Fibroblast of skin of right biceps (primary cell): ENCODE data around the gene VEPH1.
A peak's percentile ranks its signal among the peaks of the same experiment; 100 is the strongest.

ENCODE experiments used
- DNase-seq: peaks from one replicate; pipeline ENCODE4 v3.0.0-alpha.2; 2013

VEPH1 gene

DNA sequence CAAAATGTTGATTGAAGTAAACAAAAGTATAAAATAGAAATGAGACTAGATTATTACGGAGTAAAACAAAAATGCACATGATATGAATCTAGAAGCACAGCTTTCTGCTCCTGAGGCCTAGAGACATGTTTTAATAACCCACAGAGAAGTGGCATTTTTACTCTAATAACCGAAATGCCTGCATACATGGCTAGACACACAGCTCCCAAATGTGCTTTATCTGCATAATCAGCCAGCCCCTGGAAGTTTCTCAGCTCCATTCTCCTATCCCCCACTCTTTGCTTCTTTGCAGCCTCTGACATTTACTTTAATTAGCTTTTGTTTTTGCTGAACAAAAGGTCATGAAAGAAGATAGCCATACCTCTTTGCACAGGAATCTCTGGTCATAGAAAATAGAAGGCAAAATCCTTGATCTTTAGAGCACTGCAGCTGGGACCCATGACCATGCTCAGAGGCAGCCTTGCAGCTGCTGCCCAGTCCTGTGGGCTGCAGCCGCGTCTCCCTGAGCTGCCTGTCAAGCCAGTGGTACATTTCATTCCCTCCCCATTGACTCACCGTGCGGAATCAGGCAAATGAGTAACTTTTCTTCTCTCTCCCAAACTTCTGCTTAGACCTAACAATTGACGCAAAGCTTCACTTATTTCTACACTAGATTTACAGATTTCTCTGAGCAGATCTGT, at the start of gene VEPH1:
Gene VEPH1, minus strand, starts transcription at position 501 of the 680 bp plus-strand sequence. CDS start 8,067 bp downstream, outside the sequence.
- DNase-seq, result peak; percentile 54

- no peak for DNase-seq
These were observed 48.7 kb upstream of the VEPH1 start for GRCh38 chr3:157551961-157552360.

GRCh38 chr3:157549498-157549897, 46.3 kb upstream of the VEPH1 start:
- DNase-seq, result no peak

DNA sequence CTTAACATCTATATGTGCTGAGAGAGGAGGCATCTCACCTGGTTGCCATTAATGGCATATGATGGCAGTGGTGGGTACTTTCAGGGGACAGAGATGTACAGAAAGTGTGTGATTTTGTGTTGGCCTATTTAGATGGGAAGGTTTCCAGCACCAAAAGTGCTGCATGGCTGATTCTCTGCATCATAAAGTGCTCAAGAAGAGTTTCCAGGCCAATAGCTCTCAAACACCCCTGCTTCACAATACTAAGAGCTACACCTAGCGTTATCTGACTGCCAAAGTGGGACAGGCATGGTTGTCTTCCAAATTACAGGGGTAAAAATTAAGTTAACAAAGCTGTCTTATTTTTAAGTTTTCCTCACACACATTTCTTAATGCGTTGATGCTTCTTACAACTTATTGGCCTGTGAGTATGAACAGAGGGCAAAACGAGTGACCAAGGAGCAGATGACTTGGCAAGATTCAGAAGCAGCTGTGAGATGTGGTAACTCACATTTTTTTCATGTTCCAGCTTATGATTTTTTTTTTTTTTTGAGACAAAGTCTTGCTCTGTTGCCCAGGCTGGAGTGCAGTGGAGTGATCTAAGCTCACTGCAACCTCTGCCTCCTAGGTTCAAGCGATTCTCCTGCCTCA, 41.4 kb upstream of the VEPH1 start:
- no peak for DNase-seq

DNA sequence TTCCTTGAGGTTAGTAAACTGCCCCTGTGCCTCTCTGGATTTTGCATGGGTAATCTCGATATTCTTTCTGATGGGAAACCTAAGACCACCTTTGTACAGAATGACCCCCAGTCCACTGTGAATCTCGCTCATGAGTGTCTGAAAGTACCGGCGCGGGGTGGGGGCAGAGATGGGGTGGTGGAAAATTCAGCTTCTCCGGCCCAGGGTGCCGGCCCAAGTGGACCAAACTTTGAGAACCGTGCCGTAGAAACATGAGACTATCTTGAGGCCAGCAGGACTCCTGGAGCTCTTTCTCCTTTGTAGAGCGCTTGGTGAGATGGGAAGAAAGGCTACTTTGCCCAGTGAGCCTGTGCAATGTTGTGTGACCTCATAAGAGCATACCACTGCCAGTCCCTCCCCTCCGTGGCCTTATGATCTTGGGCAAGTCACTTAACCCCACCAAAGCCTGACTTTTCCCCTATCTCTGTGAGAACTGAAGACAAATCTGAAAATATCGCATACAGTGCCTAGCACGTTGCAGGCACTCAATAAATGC, 40.4 kb upstream of the VEPH1 start:
- no peak for DNase-seq

DNA sequence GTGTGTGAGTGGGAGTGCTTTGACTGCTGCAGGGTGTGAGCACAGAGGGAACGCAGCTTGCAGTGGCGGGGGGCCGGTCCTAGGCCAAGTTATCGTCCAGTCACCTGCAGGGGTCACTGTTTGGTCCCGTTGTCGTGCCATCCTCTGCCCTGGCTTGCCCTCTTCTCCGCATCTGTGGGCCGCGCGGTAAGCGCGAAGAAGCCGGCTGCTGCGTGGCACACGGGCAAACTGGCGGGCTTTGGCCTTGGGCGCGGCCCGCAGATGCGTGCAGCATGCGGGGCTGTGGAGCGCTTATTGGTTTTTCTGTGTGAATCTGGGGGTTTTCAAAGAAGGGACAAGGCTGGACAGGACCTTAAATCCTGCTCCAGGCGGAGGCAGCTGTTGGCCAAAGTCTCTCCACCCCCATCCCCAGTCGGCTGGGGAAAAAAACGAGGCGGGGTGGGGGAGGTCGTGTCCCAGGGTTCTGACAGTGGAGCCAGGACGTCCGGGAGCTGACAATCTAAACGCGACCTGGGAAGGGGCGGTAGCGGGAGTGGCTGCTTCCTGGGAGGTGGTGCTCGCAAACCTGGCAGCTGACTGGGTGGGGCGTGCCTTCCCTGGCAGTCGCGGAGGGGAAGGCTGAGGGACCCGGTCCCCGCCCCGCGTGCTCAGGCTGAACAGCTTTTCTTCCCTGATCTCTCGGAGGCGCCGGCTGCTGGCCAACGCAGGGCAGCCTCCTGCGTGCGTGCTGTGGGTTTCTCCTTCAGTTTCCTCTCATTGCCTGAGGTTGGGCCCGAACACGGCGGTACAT, 39.7 kb upstream of the VEPH1 start:
- DNase-seq, result peak; percentile 79

GRCh38 chr3:157541506-157542236, 38.5 kb upstream of the VEPH1 start:
- no peak for DNase-seq

DNA sequence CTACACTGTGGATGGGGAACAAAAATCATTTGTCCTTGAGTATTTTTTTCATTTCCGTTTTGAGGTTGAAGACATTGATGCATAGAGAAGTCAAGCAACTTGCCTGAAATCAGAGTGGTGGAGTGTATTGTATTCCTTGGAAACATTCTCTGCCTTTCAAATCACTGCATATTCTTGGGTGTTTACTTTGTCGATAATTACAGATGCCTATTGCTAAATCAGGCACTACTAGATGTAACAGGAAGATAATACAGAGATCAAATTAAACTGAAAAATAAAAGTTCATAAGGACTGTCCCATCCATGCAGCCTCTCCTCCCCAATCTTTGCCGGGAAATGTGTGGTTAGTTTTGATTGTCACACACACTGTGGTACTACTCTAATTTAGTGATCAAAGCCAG, 37.4 kb upstream of the VEPH1 start:
- no peak for DNase-seq

- no peak for DNase-seq
These were observed 32.5 kb upstream of the VEPH1 start for GRCh38 chr3:157535667-157536066.

- DNase-seq, result no peak
These were observed 31.5 kb upstream of the VEPH1 start for GRCh38 chr3:157534725-157535161.

DNA sequence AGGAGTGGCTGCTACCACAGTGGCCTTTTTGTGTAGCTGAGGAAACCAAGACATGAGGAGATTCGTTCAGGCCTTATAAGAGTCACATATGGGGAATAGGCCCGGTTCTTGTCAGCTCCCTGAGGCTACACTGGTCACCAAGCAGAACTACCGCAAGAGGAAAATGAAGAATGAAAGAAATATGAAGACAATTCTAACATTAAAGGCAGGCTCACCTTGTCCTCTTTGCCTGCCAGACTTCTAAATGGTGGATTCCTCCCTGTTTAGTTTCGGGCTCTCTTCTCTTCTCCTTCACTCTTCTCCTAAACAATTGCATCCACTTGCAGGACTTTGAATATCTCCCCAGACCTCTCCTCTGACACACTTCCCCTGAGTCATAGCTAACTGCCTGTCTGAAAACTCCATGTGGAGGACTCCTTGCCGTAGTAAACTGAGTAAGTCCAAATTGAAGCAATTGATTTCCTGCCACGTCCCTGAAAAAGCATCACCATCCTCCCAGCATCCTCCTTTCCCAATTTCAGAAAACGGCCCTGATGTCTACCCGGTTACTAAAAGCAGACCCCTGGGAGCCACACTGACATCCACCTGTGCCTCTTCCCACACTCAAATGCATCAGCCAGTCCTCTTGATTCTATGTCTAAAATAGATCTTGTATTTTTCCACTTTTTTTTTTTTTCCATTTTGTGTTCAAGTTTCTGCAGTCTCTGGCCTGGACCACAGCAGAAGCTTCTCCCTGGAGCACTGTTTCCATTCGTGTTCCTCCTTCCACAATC, 30.3 kb upstream of the VEPH1 start:
- peak; percentile 92 for DNase-seq

GRCh38 chr3:157532529-157533297, 29.5 kb upstream of the VEPH1 start:
- peak; percentile 94 for DNase-seq

GRCh38 chr3:157531771-157532170, 28.6 kb upstream of the VEPH1 start:
- DNase-seq, result peak; percentile 46

DNA sequence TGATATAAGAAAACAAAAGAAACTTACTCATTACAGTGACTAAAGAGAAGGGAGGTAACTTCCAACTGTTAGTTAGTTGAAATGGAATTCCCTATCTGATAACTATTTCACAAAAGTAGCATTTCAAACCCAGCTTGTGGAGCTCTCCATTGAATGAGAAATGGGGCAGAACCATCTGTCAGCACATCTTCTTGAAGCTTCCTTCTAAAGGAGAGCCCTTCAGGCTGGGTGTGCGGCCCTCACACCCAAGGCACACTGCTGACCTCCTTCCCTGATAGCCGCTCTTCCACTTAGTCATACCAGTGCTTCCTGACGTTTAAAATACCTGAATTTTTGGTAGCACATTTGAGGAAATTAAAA, 28.1 kb upstream of the VEPH1 start:
- DNase-seq, result peak; percentile 61

DNA sequence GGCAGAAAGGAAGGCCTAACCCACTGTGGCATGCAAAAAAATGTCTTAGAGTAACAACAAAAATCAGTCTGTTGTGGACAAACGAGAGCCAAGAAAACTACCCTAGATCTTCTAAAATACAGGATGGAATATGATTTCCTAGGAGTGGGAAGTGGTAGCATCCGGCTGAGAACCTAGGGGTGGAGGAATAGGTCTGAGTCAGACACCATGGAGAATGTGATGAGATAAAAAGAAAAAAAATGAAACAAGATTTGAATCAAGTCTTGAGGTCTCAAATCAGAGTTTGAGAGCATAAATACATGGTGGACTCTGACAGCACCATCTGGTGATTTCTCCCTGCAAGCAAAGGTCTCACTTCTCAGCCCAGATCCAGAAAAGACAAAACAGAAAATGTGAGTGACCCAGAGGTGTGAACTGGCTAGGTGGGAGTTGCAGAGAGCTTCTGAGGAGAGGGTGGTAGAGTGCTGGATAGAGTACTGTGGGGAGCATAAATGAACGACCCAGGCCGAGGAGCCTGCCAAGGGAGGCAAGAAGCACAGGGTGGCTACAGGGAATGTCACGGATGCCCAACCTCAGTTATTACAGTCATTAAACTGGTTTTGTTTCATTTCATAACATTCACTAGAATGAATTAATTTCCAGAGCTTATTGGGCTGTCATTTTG, 27.6 kb upstream of the VEPH1 start:
- peak; percentile 66 for DNase-seq

GRCh38 chr3:157529751-157530150, 26.5 kb upstream of the VEPH1 start:
- no peak for DNase-seq

GRCh38 chr3:157529085-157529484, 25.9 kb upstream of the VEPH1 start:
- DNase-seq, result no peak

DNA sequence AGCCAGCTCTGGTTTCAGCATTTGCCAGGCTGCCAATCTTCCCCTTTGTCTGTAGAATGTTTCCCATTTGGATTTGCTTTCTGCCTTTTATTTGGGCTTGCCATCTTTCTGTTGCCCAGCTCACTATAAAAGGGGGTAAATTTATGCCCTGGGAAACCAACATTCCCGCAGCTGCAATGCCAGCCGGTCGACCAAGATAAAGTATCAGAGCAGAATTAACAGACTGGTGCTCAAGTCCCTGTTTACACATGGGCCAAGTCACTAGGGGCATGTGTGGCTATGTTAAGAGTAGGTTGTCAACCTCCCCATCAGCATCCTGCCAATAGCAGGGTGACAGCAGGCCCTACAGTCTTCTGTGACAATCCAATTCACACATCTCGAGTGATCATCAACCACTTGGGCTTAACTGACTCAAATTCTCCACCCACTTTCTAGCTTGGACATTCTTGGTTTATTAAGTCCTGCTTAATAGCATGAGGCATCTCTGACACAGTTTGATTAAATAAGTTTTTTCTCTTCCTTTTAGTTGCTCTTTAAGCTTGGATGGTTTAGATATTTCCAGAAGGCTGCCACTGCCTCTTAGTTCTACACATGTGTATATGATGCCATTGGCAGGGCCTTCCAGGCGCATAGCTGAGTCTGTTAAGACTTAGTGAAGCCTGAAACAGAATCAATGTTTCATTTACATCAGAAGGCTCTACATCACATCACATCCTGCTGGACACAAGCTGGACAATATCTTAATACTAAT, 24.1 kb upstream of the VEPH1 start:
- DNase-seq, result peak; percentile 49

- DNase-seq, result no peak
These were observed 22.8 kb upstream of the VEPH1 start for GRCh38 chr3:157526036-157526435.

DNA sequence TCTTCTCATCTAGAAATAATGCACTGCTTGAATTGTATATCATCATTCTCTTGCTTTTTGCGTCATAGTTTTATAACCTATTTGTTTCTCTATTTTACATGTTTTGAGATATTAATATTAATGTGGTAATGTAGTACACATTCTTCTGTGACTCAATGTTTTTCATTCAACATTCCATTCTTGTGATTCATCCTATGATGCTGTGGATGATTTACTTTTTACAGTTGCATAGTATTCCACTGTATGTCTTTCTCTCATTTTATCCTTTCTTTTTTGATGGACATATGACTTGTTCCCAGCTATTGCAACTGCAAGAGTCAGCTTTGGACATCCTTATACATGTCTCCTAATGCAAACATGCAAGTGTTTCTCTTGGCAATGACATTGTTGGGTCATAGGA, 20.6 kb upstream of the VEPH1 start:
- DNase-seq, result no peak
